Measurements from ENCODE around the gene LDLRAP1. TPM values are rescaled to one million over a fixed set of nuclear protein-coding genes. Genes with fewer than 3 reads are reported as not detected.

LDLRAP1 gene
- total and polyA plus RNA-seq, 9 of the 15 experiments (the other 6 are each of a cell fraction or from before 2014, with no cell fraction given): 0.56 to 29.6 (median 16.2) TPM

- TF ChIP-seq ZSCAN29 (IDR thresholded peaks at IDR 0.05): no peak
- TF ChIP-seq HDAC2 (IDR thresholded peaks at IDR 0.05): no peak
Measured at GRCh38 chr1:25534410-25534788, 9.0 kb upstream of the LDLRAP1 start (continued).

- intact Hi-C loops (cut with micrococcal nuclease): no loop called here
- peaks cover 11 to 27% of the 10 kb centered on the region in 2 experiments; a peak in 3 of 5 replicates for H3K4me1 ChIP-seq (replicated peaks in 1 of 2; ENCODE audit: control insufficient read depth in 2 of 2, insufficient read depth in 2 of 2, low read length in 2 of 2)
- DNase-seq (ENCODE audit: extremely low read depth in 1 of 4, low spot score in 3 of 4): no peak
- H2AFZ ChIP-seq (ENCODE audit: low read depth, low read length): no peak overlapping the region
- peaks cover 0 to 10% of the 10 kb centered on the region in 2 experiments; a peak in 1 of 5 replicates for H3K27me3 ChIP-seq (ENCODE audit: control insufficient read depth in 2 of 2, insufficient read depth in 2 of 2, low read length in 2 of 2)
- no peaks in the 10 kb centered on the region; the same call in 1 of the 2 replicates for H4K20me1 ChIP-seq (replicated peaks; ENCODE audit: control insufficient read depth, insufficient read depth, low read length)
- in situ Hi-C loops (cut with MboI): no loop called here
- ChIA-PET POLR2A (interaction anchor here (1.6 kb wide), 1 partner anchor 11 kb away, joined by 3 read pairs; no protein-coding TSS in a partner anchor), CTCF (ENCODE audit: low intra/inter-chr PET ratio) (no interaction called here)
- H3K4me2 ChIP-seq (ENCODE audit: insufficient read depth, low read length): no peak overlapping the region
- ATAC-seq: no peak
- no peak overlapping the region for H3K27ac ChIP-seq (ENCODE audit: extremely low read depth, low read depth, low read length)
- BruUV-seq (replicated peaks): no TSS peak
- H3K79me2 ChIP-seq (ENCODE audit: control insufficient read depth, insufficient read depth, low read length): no peaks in the 10 kb centered on the region
- H3K36me3 ChIP-seq (ENCODE audit: control insufficient read depth, insufficient read depth, low read length): no peaks in the 10 kb centered on the region
- H3K9me3 ChIP-seq (replicated peaks; ENCODE audit: control insufficient read depth, insufficient read depth, low read depth, low read length): no peaks in the 10 kb centered on the region
- WGBS (ENCODE audit: insufficient coverage, low coverage, missing lambda C conversion rate): 12% methylated on average over 3 of the region's 3 CpGs
- FAIRE-seq: no peak
- H3K9ac ChIP-seq (ENCODE audit: insufficient read depth in 1 of 2, low read depth in 2 of 2, low read length in 2 of 2): peak overlapping the region in 1 of 2 experiments; percentile 31; a peak in 1 of 4 replicates
- H3K4me3 ChIP-seq: no peak overlapping the region
- H3K9me1 ChIP-seq (ENCODE audit: control insufficient read depth, insufficient read depth, low read length): no peaks in the 10 kb centered on the region
- no peak for TF ChIP-seq TCFL5 (CRISPR knock-in tag; conservative IDR thresholded peaks at IDR 0.05)
- no peak for TF ChIP-seq HNRNPLL (IDR thresholded peaks at IDR 0.05; ENCODE audit: low read depth, low read length, poor library complexity, severe bottlenecking)
- no peak for TF ChIP-seq TSHZ1 (CRISPR knock-in tag; IDR thresholded peaks at IDR 0.05)
- no peak for TF ChIP-seq BCLAF1 (IDR thresholded peaks at IDR 0.05; ENCODE audit: borderline replicate concordance in 1 of 2, control insufficient read depth in 1 of 2, low read depth in 2 of 2, low read length in 1 of 2)
- TF ChIP-seq AFF4 (CRISPR knock-in tag; IDR thresholded peaks at IDR 0.05): no peak
- no peak for TF ChIP-seq KLF6 (CRISPR knock-in tag; IDR thresholded peaks at IDR 0.05; ENCODE audit: borderline replicate concordance)
- TF ChIP-seq OTX1 (CRISPR knock-in tag; IDR thresholded peaks at IDR 0.05): 0 out of 2 replicates have a peak, but pooled peaks have one; percentile 45
Measured at GRCh38 chr1:25536124-25536523, 7.3 kb upstream of the LDLRAP1 start.

Data from K562 (cell line).